Measurements from ENCODE around the gene EVC2. TPM values are rescaled to one million over a fixed set of nuclear protein-coding genes. Genes with fewer than 3 reads are reported as not detected.

EVC2 gene
- total RNA-seq, 1 experiment from 2014 or later: 7.8 TPM

GRCh38 chr4:5709207-5709575, 832 bp upstream of the EVC2 start:
- no peak overlapping the region for H2AK5ac ChIP-seq (ENCODE audit: insufficient read length, low read length)
- no peak overlapping the region for H2AFZ ChIP-seq (ENCODE audit: low read length)
- no peaks in the 10 kb centered on the region; the same call in 1 of the 2 replicates for H3K79me2 ChIP-seq (ENCODE audit: insufficient read depth, low read length)
- H3K23ac ChIP-seq (ENCODE audit: insufficient read length, low read depth, low read length): no peak overlapping the region
- peaks cover 23% of the 10 kb centered on the region for H3K23me2 ChIP-seq (ENCODE audit: insufficient read length, low read depth, low read length, poor library complexity, severe bottlenecking)
- H3K56ac ChIP-seq (ENCODE audit: insufficient read length, low read depth, low read length): no peak overlapping the region
- no peak overlapping the region for H3K4ac ChIP-seq (ENCODE audit: low read depth, low read length)
- no peak overlapping the region for H3T11ph ChIP-seq (ENCODE audit: low read length)
- no CpG with 5 or more reads among the region's 8 CpGs for WGBS (ENCODE audit: extremely low coverage, insufficient read length, low lambda C conversion rate)
- H4K8ac ChIP-seq (replicated peaks; ENCODE audit: insufficient read length, low read depth, low read length): no peak overlapping the region
- Mint-ChIP-seq H3K4me1 (peaks cover 19 to 34% of the 10 kb centered on the region in 2 experiments), H3K36me3 (ENCODE audit: insufficient read depth in 1 of 3, low read depth in 3 of 3) (peaks cover 12 to 28% (median 18%) of the 10 kb centered on the region in 3 experiments), H3K27ac (no peak overlapping the region), H3K9me3 (peaks cover 8% of the 10 kb centered on the region in 2 experiments), H3K4me3 (peak overlapping the region; percentile 73 to 77; a peak in 4 of 5 replicates), H3K27me3 (ENCODE audit: low read depth) (peaks cover 28% of the 10 kb centered on the region)
- no peak overlapping the region for H3K9ac ChIP-seq (ENCODE audit: extremely low read depth, insufficient read length, low read length)
- peaks cover 5% of the 10 kb centered on the region; the same call in 1 of the 2 replicates for H3K27me3 ChIP-seq (ENCODE audit: insufficient read depth, low read length)
- H4K5ac ChIP-seq (ENCODE audit: insufficient read length, low read depth, low read length): no peak overlapping the region
- H3K79me1 ChIP-seq (ENCODE audit: insufficient read depth, low read depth, low read length, poor library complexity, severe bottlenecking): no peaks in the 10 kb centered on the region
- no peak overlapping the region for H3K27ac ChIP-seq (ENCODE audit: insufficient read length, low read depth, low read length)
- H2BK120ac ChIP-seq (ENCODE audit: low read depth, low read length, poor library complexity, severe bottlenecking): no peak overlapping the region
- H2BK5ac ChIP-seq (ENCODE audit: insufficient read length, low read length): no peak overlapping the region
- peaks cover 9% of the 10 kb centered on the region for H3K9me3 ChIP-seq (ENCODE audit: control insufficient read depth, low read depth, low read length)
- H3K4me1 ChIP-seq (ENCODE audit: insufficient read depth, low read length): no peaks in the 10 kb centered on the region
- H4K20me1 ChIP-seq (ENCODE audit: control insufficient read depth, insufficient read depth, insufficient read length): no peaks in the 10 kb centered on the region
- H2BK20ac ChIP-seq (ENCODE audit: low read depth, low read length, poor library complexity, severe bottlenecking): no peak overlapping the region
- H2BK12ac ChIP-seq (ENCODE audit: insufficient read length, low read depth, low read length): no peak overlapping the region
- H4K91ac ChIP-seq (ENCODE audit: insufficient read length, low read depth, low read length): no peak overlapping the region
- no peak overlapping the region for H3K18ac ChIP-seq (ENCODE audit: insufficient read length, low read depth, low read length)
- TF ChIP-seq CTCF (conservative IDR thresholded peaks at IDR 0.05): no peak
- H2BK15ac ChIP-seq (ENCODE audit: low read depth, low read length): no peak overlapping the region
- DNase-seq: peak; percentile 41
- no peak overlapping the region for H3K14ac ChIP-seq (ENCODE audit: insufficient read depth, low read length)
- H3K4me2 ChIP-seq (ENCODE audit: insufficient read depth, insufficient read length, low read length): peak overlapping the region; percentile 77
